Hematopoietic multipotent progenitor cell treated with erythropoietin and hydrocortisone succinate and interleukin-3 and kit ligand, for 4 days (in vitro differentiated cells): Measurements from ENCODE around the gene TRIM45.
"Not testable (repeated sequence)": the region's sequence is repeated elsewhere in the genome, so short reads cannot be mapped to it uniquely, and the experiment has no call there.

Source experiments
- DNase-seq: peaks from one replicate; pipeline ENCODE4 v3.0.0-alpha.2; 2015

Gene TRIM45

GRCh38 chr1:117128323-117129079 is 7.0 kb upstream of the TRIM45 start:
- peak; percentile 76 for DNase-seq

GRCh38 chr1:117127795-117128194 is 6.2 kb upstream of the TRIM45 start:
- DNase-seq, result no peak

- DNase-seq, result no peak
These were observed 3.1 kb upstream of the TRIM45 start for GRCh38 chr1:117124661-117125060.

DNA sequence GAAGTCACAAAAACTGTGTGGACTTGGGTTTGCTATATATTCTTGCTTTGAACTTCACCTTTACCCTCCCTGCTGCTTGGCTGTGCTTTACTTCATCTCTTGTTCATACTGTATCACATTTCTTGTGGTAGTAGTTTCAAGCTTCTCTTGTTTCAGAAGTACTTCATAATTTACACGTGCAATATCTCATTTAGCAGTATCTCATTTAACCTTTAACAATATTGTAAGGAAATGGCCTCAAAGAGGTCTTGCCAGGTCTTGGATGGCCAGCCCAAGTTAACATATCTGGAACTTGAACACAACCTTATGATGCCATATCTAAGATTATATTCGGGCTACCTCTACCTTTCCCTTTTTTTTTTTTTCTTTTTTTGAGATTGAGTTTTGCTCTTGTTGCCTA is 1.7 kb upstream of the TRIM45 start:
- DNase-seq, result no peak

GRCh38 chr1:117122330-117123025 is 929 bp upstream of the TRIM45 start:
- DNase-seq, result no peak

- no peak for DNase-seq
These were observed 568 bp downstream of the TRIM45 start for GRCh38 chr1:117120774-117121588.

DNA sequence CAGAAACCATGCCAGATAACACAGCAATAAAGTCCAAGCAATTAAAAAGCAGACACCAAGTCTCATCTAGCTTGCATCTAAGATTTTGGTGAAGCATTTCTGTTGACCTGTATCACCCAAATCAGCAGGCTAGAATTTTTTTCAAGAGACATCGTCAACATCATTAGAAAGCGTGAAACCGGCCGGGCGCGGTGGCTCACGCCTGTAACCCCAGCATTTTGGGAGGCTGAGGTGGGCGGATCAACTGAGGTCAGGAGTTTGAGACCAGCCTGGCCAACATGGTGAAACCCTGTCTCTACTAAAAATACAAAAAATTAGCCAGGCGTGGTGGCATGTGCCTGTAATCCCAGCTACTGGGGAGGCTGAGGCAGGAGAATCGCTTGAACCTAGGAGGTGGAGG is 2.4 kb downstream of the TRIM45 start:
- not testable (repeated sequence) for DNase-seq

GRCh38 chr1:117118137-117118536 is 3.4 kb downstream of the TRIM45 start:
- DNase-seq, result no peak

DNA sequence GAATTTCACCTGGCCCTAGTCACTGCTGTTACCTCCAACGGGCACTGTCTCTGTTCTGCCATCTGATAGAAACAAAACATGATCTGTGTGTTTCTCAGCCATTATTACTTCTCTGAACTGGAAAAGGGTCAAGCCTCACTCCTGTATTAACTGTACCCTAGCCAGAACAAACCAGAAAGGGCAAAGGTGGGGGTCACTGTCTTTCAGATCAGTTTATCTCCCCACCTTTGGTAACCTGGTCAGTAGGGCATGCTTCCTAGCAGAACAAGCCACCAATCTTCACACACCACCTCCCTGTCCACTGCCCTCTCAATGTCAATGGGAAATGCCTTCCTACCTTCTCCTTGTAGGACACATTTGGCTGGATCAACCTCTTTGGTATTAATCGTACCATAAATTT is 3.9 kb downstream of the TRIM45 start:
- DNase-seq, result no peak

DNA sequence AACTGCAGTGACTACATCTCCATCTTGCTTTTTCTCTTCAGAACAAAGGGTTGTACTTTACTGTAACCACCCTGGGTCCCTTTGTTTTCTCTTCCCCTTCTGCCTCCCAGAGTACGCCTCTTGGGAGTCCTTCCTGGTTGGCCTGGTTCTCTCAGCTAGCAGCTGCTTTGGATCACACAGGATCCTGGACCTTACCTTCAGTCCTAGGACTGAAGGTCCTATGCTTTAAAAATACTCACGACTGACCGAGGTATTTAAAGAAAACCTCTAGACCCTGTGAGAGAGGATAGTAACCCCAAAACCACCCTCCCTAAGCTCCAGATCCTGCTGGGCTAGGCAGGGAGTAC is 4.8 kb downstream of the TRIM45 start:
- no peak for DNase-seq

DNA sequence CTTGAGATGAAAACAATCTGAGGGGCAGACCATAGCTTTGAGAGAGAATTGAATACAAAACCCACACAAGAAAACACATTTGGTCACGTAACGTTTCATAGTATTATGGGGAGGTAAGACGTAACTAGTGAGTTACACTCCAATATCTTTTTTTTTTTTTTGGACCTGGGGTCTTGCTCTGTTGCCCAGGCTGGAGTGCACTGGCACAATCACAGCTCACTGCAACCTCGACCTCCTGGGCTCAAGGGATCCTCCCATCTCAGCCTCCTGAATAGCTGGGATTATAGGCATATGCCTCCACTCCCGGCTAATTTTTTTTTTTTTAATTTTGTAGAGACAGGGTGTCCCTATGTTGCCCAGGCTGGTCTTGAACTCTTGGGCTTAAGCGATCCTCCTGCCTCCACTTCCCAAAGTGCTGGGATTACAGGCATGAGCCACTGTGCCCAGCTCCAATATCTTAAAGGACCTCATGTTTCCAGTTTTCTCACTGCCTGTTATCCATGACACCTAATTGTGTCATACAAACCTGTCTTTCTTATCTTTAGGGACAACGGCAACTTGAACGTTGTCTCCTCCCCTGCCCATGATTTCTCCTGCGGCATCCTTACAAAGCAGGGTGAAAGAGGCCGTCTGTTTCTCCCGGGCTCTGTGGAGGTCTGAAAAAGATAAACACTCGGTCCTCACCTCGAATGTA is 5.3 kb downstream of the TRIM45 start:
- no peak for DNase-seq

- no peak for DNase-seq
These were observed 6.7 kb downstream of the TRIM45 start for GRCh38 chr1:117114877-117115276.

- no peak for DNase-seq
These were observed 8.3 kb downstream of the TRIM45 start for GRCh38 chr1:117113199-117113598.

- no peak for DNase-seq
These were observed 9.4 kb downstream of the TRIM45 start for GRCh38 chr1:117112047-117112717.

- DNase-seq, result no peak
These were observed 10.8 kb downstream of the TRIM45 start for GRCh38 chr1:117110774-117111173.

- no peak for DNase-seq
These were observed 14.2 kb downstream of the TRIM45 start for GRCh38 chr1:117107364-117107763.

DNA sequence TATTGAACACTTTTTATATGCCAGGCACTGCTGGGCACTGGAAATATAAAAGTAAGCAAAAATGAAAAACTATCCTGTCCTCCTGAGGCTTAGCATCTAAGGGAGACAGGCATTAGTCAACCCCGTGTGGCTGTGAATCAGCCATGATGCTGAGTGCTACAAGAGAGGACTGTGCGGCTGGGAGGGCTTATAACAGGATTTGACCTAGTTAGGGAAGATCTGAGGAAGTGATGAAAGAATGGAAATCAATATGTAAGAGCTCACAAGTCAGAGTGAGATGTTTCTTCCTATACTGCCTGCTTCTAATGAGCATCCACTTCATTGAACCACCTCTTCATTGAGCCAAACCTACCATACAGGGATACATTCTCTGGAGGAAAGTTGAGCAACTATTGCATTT is 15.1 kb downstream of the TRIM45 start:
- no peak for DNase-seq

DNA sequence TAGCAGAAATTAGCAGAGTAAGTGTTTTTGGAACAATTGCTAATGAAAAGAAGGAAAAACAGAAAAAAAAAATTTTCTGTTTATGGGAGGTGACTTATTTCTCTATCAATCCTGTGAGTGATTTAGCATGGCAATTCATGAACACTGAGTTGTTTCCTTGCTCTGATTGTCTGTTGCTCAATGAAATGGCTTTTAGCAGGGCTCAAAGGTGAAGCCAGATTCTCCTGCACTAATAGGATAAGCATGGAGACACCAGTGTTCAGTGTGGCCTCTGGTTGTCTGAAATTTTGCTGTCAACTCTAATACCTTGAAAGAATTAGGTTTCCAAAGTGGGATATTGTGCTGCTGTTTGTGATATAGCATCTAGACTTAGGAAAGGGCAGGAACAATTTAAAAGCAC is 15.8 kb downstream of the TRIM45 start:
- DNase-seq, result no peak

GRCh38 chr1:117104986-117105385 is 16.6 kb downstream of the TRIM45 start:
- DNase-seq, result no peak

- not testable (repeated sequence) for DNase-seq
These were observed 19.7 kb downstream of the TRIM45 start for GRCh38 chr1:117101858-117102257.

GRCh38 chr1:117101334-117101733 is 20.2 kb downstream of the TRIM45 start:
- no peak for DNase-seq

GRCh38 chr1:117098287-117098890 is 23.2 kb downstream of the TRIM45 start:
- no peak for DNase-seq
